LNCaP clone FGC (cell line): ENCODE results near the gene FGR.

ENCODE experiments used
- DNase-seq: peaks from one replicate; pipeline ENCODE4 v3.0.0-alpha.2; 2011; ENCODE audit warnings: low read depth
- H3K4me3 ChIP-seq: 2 replicates; pipeline ENCODE4 v1.5.1; 2011; ENCODE audit warnings: mild to moderate bottlenecking, low read depth, low read length, control low read depth
- CTCF ChIP-seq: IDR thresholded peaks from 2 replicates; pipeline ENCODE4 v1.5.1; 2012; ENCODE audit warnings: mild to moderate bottlenecking; ENCODE audit not compliant: control insufficient read depth, insufficient read depth; ENCODE audit errors: extremely low read depth

FGR gene

DNA sequence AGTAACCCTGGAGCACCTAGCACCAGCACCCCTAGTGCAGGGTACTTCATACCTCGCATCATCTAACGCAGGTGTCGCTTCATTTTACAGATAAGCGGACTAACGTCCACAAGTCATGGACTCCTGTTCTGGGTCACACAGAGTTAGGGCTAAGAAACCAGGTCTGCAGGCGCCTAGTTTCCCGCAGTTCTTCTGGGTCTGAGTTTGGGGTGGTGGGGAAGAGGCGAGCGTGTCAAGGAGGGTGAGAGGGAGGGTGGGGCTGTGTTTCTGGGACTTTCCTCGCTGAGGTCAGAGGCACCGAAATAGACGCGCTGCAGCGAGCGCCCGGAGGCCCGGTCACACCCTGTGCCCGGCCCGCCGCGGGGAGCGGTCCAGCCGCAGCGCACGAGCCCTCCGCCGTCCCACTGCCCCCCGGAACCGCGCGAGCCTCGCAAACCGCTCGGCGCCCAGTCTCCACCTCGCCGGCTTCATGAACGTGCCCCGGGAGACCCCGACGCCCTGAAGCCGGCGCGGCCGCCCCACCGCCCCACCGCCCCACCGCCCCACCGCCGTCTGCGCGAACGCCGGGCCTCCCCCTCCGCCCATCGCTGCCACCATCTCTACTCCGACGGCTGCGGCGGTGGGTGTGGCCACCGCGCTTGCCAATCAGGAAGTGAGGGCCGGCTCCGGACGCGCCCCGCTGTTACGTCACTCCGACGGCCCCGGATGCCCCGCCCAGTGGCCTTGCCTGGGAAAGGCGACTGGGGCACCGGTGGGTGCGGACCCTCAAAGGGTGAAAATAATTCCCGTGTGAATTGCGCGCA lies 24.7 kb upstream of the FGR start:
- TF ChIP-seq CTCF = no peak
- DNase-seq = no peak
- H3K4me3 ChIP-seq = peak overlapping the region; percentile 48

DNA sequence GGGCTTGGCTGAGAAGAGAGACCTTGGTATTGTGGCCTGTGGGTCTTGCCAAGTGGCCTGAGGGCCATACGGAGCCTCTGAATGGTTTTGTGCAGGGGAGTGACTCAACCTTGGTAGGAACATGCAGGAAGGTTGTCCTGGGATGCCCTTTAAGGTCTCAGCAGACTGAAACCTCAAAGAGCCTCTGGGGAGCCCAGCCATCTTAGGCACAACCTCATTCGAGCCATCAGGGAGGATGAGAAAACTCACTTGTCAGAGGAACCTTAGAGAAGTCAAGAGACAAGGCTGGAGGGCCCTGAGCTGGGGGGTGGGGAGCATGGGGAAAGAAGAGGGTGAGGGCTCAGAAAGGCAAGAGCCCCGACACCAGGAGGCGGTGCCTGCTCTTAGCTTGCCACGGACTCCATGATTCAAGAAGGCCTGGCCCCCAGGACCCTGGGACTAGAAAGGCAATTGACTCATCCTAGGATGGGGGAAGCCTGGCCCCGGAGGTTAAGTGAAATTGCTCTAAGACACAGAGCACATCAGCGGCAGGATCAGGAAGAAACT lies 24.0 kb upstream of the FGR start:
- no peak for DNase-seq
- no peak for TF ChIP-seq CTCF
- H3K4me3 ChIP-seq = peak overlapping the region; percentile 48

DNA sequence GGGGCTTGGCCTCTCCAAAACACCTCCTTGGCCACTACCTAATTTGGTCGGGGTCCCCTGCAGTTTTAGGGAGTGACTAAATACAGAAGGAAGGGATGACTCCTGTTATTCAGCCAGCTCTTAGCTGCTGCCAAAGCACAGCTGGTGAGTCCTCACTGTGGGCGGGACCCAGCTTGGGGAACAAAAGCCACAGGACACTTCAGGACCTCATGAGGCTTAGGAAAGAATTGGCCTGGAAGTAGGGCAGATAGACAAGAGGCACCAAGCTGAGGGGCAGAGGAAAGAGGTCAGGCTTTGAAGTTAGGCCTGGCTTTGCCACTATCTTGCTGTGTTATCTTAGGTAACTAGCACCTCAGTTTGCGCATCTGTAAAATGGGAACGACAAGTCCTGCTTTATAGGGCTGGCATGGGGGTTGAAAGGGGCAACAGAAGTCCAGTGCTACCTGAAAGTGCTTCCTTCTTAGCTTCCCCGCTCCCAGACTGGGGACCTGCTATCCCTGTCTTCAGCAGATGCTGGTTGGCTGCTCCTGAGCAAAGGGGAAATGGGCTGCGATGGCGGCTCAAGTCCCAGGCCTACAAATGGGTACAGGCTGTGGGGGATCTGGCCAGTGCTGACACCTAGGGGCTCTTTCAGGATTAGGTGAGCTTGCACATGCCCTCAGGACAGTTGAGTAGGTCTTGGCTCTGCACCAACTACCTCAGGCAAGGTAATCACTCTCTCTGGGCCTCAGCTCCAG lies 21.3 kb upstream of the FGR start:
- no peak for TF ChIP-seq CTCF
- DNase-seq = no peak
- H3K4me3 ChIP-seq = no peak overlapping the region

- H3K4me3 ChIP-seq = no peak overlapping the region
- DNase-seq = no peak
- no peak for TF ChIP-seq CTCF
Observed at GRCh38 chr1:27655151-27655937, 20.4 kb upstream of the FGR start.

- no peak for DNase-seq
Observed at GRCh38 chr1:27652111-27652864, 17.3 kb upstream of the FGR start.

More at GRCh38 chr1:27652111-27652864, 17.3 kb upstream of the FGR start:
- H3K4me3 ChIP-seq = no peak overlapping the region
- TF ChIP-seq CTCF = no peak
